Measurements from ENCODE around the gene PRDM4.

- TF ChIP-seq CTCF (conservative IDR thresholded peaks at IDR 0.05 in 1 of 2, IDR thresholded peaks at IDR 0.05 in 1 of 2; ENCODE audit: low read depth in 1 of 2, low read length in 2 of 2) (no peak), EZH2 (IDR thresholded peaks at IDR 0.05; ENCODE audit: low read length, missing control alignments) (no peak)
These were observed 42.2 kb upstream of the PRDM4 start for GRCh38 chr12:107803092-107803491.

Measured in fibroblast of lung (primary cell).